SK-N-MC (cell line): Measurements from ENCODE around the gene LRFN2.

Experiments used
- EZH2 ChIP-seq: fragments of 200-600 bp; sonication (generic); IDR thresholded peaks from one replicate; pipeline ENCODE4 v1.6.1; 2017; ENCODE audit warnings: antibody characterized with exemption
- POLR2AphosphoS5 ChIP-seq: IDR thresholded peaks from 2 replicates; pipeline ENCODE4 v1.6.1; 2012; ENCODE audit warnings: mild to moderate bottlenecking, low read depth, low read length, borderline replicate concordance

DNA sequence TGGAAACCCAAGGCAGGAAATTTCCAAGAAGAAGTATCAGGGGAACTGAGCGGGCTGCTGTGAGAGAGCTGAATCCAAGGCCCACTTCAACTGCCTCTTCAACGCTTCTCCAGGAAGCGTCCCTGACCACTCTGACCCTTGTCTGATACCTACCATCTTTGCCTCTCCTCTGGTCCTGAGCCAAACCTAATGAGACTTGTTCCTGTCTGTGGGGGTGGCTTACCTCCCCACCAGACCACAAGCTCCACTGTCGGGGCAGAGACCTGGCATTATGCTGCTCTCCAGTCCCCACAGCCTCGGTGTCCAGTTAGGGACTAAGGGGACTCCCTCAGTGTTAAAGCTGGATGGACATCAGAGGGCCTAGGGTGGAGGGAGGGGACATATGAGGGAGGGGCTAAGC, 49.7 kb downstream of the LRFN2 start:
- TF ChIP-seq POLR2AphosphoS5 (no peak), EZH2 (no peak)
